Putamen (tissue), 1 donor: ENCODE measurements around the gene PAX8.

Source experiments
- DNase-seq: peaks from one replicate; pipeline ENCODE4 v3.0.0-alpha.2; 2016; ENCODE audit warnings: low spot score

Gene PAX8

DNA sequence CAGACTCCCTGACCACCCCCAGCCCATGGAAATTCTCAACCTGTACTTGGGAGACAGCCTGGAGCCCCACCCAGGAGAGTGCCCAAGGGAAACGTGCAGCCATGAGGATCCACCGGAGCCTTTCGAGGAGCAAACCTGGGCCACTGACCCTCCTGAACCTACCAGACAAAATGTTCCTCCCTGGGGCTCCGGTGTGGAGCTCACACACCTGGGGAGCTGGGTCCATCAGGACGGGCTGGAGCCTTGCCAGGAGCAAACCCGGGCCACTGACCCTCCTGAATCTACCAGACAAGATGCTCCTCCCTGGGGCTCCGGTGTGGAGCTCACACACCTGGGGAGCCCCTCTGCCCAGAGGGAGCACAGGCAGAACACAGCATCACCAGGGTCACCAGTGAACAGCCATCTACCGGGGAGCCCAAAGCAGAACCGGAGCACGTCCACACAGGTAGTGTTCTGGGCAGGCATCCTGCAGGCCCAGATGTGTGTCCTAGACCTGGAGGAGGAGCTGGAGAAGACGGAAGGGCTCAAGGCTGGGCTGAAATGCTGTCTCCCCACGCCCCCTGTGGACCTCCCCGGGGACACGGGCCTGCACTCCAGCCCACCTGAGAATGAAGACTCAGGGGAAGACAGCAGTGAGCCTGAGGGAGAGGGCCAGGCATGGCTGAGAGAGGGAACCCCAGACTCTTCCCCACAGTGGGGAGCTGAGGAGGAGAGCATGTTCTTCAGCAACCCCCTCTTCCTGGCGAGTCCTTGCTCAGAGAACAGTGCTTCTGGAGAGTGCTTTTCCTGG, 96.1 kb downstream of the PAX8 start:
- no peak for DNase-seq

DNA sequence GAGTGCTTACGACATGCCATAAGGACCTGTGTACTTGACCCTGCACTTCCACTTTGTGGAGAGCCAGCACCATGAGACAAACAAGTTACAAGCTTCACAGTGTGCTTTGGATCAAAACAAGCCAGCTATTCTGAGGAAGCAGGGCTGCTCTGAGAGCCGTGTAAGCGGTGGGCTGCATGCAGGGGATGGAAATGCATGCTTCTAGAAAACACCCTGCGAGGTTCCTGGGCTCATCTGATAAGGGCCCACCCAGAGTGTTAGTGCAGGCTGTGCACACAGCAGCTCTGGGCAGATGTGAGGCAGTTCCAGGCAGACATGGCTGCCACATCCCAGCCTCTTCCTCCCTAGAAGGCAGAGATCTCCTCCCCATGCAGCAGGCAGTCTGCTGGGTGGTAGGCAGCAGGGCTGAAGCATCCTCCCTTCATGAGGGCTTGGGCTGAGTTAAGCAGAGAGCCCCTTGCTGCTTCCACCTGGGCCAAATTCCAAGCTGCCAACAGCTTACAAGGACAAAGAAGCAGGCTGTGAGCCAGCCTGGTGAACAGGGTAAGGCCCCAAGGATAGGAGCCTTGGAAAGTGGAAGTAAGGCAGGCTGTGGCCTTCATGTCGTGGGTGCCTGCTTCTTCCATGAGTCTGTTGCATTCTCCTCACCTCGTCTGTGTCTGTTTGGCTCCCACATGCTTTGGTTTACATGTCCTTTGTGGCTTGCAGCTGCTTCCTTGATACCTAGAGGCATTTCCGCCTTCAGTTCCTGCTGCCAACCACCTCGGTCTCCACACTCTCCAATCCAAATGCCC, 97.3 kb downstream of the PAX8 start:
- no peak for DNase-seq

DNA sequence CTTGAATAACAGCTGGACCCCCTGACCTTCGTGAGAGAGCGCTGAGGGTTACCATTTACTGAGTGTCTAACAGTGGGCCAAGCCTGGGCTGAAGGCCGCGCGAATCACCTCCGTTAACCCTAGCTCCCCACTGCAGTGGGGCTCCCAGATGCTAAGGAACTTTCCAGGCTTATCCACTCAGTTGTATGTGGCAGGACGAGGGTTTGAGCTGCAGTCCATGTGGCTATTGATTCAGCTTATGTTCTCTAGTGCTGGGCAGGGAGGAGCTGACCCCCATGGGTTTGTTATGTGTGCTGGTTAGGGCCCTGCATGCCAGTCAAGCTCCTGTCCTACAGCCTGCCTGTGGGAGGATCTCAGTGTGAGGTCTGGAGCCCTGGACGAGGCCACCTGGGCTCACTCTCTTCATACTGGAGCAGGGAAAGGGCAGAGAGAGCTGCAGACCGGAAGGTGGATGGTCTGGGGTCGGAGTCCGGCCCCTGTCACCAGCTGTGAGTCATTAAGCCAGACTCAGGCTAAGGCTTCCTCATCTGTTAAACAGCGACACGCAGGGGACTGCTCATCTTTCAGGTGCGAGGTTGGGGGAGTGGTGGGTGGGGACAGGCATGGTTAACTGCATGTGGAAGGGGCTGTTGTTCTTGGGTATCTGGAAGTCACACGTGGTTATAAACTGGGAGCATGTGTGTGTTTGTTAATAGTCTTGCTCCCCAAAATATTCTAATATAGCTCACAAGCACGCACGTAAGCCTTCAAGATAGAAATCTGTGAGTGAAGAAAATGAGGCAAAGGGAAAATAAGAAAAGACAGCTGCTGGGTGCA, 98.4 kb downstream of the PAX8 start:
- DNase-seq, result no peak

DNA sequence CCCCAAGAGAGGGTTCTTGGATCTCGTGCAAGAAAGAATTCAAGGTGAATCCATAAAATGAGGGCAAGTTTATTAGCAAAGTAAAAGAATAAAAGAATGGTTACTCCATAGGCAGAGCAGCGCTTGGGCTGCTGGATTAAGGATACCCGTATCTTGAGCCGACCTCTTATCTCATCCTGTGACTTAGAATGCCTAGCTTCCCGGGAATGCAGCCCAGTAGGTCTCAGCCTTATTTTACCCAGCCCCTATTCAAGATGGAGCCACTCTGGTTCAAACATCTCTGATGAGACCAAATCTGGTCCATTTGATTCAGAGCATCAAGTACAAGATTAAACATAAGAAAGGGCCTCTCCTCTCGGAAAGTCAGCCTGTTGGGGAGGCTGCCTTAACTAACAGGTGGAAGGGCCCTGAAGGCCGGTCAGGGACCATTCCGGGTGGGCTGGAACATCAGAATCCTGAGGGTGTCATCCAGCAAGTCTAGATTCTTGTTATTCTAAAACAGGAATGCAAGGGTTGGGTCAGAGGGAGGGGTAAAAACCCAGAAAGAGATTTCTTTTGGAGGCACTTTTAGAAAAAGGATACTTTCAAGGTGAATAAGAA, 99.2 kb downstream of the PAX8 start:
- DNase-seq, result no peak

DNA sequence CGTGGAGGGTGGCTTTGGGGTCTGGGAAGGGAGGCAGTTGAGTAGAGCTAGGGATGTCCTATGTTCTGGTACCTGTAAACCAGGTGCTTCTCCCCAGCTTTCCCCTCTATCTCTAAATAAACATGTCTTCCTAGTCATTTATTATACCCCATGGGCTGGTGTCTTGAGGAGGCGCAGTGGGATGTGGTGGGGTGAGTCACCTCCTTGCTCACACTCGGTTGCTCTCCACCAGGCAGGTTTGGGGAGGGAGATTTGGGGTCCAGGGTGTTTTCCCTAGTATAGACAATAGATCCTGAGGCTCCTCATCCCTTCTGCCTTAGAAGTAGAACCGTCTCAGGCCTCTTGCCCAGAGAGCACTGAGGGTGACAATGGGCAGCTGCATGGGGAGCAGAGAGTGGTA, 99.8 kb downstream of the PAX8 start:
- DNase-seq, result no peak

DNA sequence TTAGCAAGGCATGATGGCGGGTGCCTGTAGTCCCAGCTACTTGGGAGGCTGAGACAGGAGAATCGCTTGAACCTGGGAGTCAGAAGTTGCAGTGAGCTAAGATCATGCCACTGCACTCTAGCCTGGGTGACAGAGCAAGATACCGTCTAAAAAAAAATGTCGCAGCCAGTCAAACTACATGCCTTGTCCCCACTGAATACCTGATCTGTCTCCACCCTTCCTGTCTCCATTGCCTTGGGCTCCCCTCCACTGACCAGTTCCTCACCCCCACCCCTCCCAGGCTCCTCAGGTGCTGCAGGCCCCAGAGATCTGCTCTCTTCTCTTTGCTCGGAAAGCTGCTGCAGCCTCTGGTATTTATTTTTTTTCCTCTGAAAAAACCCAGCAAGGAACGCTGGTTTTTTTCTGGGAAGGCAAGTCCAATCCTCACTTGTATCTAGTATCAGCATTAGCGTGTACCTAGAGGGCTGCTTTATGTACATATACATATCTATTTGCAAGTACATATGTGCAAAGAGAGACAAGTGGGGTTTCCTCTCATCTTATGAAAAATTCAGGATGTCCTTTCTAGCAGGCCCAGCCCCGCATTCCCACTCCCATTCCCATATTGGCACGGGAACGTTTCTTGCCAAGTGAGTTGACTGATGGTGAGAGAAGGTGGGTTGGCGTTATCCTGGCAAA, 100.5 kb downstream of the PAX8 start:
- no peak for DNase-seq

DNA sequence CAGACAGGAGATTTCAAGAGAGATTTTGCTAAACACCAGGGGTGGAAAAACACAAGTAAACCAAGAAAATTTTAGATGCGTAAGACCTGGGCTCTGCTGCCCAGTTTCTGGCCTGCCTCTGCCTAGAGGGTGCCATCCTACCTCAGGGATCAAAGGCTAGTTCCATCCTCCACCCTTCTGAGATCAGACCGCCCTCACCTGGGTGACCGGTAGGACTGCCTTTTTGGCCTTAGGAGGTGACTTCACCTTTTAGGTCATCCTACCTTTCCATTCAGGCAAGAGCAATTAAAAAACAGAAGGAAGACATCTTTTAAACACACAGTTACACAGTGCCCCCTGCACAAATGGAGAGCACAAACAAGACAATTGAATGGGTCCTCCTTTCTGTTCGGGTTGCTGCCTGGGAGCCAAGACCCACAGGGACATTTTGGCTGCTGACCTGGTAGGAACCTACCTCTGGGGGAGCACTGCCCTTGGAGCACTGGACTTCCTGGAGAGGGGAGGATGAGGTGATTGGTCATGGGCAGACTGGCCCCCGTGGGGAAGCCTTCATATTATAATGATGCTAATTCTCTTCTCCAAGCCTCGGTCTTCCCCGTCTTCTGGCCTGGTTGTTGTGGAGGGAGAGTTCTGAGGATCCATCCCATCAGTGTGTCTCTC, 101.9 kb downstream of the PAX8 start:
- no peak for DNase-seq

DNA sequence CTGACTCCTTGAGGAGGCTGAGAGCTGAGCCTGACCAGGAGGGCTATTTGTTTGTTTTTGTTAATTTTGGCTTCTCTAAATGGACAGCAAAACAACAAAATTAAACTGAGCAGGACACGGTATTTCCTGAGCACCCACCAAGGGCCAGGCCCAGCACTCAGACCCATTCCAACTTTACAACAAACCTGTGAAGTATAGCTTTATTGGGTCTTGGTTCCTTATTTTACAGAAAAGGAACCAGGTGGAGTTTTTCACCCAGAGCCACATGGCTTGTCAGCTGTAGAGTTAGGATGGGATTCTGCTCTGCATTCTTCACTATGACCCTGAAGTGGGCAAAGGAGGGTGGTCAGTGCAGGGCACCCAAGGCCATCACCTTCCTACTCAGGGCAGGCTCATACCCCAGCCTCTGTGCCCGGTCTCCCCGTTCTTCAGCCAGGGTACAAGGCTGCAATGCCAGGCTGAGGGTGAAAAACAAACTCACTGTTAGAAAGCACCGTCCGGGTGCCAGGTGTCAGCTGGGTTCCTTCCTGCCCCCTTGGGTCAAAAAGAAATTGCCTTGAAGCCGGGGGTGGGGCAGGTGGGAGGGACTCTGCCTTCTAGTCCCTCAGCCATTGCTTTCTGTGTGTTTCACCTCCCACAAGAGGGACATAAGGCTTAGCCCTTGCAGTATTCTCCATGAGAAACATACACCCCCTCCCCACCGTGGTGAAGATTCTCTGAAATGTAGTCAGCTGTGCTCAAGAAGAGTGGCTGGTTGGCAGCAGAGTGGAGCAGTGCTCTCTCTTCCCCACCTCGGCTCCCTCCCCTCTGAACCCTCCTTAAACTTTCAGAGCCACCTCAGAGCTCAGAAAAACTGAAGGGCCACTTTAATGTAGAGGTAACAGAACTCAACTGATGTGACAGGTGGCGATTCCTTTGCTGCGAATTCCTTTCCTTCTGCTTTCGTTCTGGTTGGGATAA, 102.7 kb downstream of the PAX8 start:
- DNase-seq, result no peak

DNA sequence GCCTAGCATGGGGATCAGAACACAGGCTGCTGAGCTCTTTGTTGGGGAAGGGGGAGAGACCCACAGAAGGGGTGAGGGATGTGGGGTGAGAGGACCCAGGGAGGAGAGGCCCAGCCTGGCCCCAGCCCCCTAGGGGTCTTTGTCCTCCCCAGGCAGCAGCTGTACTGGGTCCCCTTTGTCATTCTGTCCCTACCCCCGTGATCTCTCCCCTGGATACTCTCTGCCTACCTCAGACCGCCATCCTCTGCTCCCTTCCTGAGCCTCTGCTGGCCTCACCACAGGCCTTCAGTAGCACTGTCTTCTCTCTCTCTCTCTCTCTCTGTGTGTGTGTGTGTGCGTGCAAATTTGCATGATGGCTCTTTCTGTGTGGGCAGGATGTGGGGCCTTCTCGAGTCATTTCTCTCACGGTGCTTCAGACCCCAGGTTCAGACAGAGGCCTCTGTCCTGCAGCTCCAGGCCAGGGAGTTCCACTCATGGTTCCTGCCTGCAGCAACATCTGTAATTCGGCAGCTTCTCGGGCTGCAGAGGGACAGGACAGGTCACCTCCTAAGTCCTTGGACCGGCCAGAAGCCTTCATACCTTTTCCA, 103.6 kb downstream of the PAX8 start:
- no peak for DNase-seq

DNA sequence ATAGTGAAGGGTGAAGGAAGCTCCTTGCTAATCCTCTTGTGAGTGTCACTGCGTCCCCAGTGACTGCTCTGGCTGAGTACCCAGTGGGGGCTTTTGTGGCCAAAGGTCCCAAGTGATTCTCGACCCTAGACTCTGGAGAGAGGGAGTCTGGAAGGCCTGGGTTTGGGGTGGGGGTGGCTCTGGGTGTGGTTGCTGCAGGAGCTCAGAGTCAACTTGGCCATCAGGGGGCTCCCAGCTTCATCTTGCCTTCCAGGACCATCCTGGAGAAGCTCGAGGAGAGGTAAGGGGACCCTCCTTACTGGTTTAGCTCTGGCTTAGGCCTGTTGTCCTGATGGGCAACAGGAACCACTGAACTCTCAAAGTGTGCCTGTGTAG, 104.4 kb downstream of the PAX8 start:
- DNase-seq, result no peak

DNA sequence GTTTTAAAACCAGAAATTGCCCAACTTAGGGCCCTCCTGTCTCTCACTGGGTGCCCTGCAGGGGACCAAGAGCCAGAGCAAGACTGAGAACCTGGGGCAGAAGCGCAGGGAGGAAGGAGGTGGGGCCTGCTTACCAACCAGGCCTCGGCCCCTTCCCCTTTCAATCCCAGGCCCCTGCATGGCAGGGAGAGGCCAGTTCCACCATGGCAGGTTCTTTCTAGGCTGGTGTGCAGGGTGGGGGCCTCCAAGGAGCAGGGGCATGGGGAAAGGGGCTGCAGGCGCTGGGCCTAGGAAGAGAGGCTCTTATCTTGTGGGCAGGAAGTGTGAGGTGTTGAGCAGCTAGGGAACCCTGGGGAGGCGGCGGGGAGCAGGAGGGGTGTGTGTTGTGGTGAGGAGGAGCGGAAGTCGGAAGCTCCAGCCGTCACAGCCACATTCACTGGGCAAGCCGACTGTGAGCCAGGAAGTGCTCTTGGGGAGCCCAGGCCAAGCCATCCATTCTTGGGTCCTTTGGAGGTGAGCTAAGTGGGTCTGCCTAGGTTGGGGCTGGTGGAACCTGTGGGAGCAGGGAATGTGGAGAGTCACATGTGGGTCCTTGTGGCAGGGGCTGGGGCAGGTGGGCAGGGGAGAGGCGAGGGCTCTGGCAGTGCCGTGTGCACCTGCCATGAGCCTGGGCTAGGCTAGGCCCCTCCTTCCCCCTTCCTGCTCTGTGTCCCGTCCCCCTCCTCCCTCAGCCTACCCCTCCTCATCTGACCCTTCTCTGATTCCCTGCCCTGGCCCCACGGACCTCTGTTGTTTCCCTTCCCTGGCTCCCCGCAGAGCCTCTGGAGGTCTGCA, 105.0 kb downstream of the PAX8 start, which contains the start of gene PSD4:
PSD4 (plus strand) TSS at position 430 of the 834 bp plus-strand sequence. CDS start 8,486 bp downstream, outside the sequence.
- DNase-seq, result no peak

DNA sequence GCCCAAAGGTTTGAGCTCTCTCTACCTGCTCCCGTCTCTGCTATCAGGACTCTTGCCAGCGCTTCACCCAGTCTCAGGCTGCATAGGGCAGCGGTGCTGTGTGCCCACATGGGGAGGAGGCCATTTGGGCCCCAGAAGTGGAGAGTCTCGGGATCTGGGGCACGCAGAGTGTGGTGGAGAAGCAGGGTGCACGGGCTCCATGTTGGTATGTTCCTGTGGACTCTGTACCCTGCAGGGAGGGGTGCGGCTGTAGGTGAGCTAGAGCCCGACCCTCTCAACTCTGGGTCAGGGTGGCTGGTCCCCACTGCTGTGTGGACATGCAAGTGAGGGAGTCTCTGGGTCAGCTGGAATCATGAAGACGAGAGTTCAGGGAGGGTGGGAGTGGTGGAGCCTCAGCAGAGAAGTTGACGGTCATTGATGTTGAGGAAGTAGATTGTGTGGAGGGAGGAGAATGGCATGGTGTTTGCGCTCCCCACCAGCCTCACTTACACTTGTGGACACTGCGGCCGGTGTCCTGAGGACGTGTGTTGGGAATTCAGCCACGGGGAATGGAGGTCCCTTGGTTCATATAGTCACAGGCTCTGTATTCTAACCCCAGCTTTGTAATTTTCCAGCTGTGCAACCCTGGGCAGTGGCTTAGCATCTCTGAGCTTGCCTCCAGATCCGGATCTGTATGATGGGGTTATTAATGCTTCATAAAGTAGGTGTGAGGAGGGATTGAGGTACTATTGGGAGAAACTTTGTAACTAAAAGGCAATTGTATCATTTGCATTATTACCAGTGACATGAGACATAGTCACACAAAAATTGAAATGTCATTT, 105.8 kb downstream of the PAX8 start:
- no peak for DNase-seq

DNA sequence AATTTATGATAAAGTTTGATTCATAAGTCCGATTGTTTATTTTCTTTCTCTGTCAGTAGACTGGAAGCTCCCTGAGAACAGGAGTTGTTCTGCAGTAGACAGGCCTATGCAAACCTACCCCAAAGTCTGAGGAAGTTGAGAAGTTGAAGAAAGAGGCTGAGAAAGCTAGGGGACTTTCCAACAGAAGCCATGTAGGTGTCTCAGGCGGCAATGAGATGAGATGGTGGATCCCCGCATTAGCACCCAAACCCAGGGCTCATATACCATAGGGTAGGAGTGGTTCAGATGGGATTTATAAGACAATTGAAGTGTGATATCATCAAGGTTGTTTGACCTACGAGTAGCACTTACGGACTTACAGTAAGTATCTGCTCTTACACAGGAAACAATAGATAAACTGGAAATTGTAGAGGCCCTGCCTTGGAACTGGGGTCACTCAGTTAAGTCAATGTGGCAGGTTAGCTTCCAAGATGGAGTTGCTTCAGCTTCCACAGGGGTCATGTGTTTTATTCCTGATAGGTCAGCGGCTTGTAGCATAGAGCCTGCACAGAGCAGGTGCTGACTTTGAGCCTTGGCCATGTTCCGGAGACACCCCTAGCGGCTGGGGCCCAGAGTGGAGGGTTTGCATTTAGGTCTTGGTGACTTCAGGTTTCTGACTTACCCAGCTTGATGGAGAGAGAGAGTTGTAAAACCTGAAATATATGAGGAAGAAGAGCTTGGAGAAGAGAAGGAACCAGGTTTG, 107.2 kb downstream of the PAX8 start:
- DNase-seq, result no peak

DNA sequence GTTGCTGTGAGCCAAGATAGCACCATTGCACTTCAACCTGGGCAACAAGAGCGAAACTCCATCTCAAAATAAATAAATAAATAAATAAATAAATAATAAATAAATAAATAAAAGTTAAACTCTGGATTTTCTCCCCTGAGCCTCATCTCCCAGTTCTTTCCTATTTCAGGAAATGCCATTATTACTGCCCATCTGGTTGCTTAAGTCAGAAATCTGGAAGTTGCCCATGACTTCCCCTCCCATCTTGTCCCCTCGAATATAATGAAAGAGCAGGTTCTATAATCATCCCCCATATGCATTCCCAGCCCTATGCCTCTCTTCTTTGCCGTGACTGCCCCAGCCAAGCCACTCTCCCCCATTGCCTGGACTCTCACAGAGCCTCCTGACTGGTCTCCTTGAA, 109.1 kb downstream of the PAX8 start:
- DNase-seq, result no peak

DNA sequence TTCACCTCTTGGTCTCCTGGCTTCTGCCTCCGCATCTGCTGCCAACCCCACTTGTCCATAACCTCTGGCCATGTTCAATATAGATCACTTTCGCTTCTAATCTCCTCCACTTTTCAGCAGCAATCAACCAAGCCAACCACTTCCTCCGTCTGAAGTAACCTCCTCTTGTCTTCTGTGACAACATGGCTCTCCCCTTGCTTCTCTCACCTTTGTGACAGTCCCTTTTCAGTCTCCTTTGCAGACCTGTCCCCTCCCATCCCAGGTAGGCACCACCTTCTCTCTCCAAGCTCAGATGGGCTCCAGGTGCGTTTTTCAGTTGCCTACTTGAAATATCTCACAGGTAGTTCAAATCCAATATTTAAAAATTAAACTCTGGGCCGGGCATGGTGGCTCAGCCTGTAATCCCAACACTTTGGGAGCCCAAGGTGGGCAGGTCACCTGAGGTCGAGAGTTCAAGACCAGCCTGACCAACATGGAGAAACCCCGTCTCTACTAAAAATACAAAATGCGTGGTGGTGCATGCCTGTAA, 109.7 kb downstream of the PAX8 start:
- DNase-seq, result no peak

DNA sequence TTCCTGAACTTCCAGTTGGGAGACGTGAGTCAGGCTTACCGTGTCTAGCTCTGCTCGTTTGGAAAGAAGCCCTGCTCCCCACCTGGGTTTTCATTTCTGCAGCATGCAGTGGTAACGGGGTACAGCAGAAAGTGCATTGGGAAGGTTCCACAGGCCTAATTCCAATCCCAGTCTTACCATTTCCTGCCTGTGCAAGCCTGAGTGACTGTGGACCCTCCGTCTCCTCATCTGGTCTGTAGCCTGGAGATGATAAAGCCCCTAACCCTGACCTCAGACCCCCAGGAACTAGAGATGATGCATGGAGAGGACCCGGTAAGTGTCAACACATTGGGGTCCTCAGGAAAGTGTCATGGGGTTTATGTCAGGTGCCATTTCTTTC, 110.8 kb downstream of the PAX8 start:
- DNase-seq, result no peak
